ENCODE results near the gene CD28.

DNA sequence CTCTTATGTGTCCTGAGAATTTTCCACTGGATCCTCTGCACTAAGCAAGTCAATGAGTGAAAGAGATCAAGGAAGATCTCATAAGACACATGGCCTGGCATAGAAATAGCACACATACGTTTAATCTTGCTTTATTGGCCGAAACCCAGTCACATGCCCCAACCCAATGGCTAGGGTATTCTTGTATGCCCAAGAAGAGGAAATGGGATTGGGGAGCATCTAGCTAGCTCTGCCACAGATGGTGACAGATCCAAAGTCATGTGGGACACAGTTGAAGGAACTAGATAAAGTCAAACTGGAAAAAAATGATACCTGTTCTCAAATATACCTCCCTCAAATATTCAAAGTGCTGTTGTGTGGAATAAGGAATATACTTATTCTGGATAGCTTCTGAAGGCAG, 74.7 kb downstream of the CD28 start:
- TF ChIP-seq, protein P1, sequence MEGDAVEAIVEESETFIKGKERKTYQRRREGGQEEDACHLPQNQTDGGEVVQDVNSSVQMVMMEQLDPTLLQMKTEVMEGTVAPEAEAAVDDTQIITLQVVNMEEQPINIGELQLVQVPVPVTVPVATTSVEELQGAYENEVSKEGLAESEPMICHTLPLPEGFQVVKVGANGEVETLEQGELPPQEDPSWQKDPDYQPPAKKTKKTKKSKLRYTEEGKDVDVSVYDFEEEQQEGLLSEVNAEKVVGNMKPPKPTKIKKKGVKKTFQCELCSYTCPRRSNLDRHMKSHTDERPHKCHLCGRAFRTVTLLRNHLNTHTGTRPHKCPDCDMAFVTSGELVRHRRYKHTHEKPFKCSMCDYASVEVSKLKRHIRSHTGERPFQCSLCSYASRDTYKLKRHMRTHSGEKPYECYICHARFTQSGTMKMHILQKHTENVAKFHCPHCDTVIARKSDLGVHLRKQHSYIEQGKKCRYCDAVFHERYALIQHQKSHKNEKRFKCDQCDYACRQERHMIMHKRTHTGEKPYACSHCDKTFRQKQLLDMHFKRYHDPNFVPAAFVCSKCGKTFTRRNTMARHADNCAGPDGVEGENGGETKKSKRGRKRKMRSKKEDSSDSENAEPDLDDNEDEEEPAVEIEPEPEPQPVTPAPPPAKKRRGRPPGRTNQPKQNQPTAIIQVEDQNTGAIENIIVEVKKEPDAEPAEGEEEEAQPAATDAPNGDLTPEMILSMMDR (IDR thresholded peaks at IDR 0.05) = no peak
- TF ChIP-seq POLR2A (IDR thresholded peaks at IDR 0.05) = no peak
